GM21529 (cell line): Measurements from ENCODE around the gene PTPN9.
"Not testable (repeated sequence)": the region's sequence is repeated elsewhere in the genome, so short reads cannot be mapped to it uniquely, and the experiment has no call there.

Experiments used
- ATAC-seq: cut with Tn5 transposase; IDR thresholded peaks from one replicate; pipeline ENCODE4 v1.9.1; 2021; ENCODE audit not compliant: unreplicated experiment

Gene PTPN9

GRCh38 chr15:75454471-75455378 is 124.4 kb downstream of the PTPN9 start:
- no peak for ATAC-seq

DNA sequence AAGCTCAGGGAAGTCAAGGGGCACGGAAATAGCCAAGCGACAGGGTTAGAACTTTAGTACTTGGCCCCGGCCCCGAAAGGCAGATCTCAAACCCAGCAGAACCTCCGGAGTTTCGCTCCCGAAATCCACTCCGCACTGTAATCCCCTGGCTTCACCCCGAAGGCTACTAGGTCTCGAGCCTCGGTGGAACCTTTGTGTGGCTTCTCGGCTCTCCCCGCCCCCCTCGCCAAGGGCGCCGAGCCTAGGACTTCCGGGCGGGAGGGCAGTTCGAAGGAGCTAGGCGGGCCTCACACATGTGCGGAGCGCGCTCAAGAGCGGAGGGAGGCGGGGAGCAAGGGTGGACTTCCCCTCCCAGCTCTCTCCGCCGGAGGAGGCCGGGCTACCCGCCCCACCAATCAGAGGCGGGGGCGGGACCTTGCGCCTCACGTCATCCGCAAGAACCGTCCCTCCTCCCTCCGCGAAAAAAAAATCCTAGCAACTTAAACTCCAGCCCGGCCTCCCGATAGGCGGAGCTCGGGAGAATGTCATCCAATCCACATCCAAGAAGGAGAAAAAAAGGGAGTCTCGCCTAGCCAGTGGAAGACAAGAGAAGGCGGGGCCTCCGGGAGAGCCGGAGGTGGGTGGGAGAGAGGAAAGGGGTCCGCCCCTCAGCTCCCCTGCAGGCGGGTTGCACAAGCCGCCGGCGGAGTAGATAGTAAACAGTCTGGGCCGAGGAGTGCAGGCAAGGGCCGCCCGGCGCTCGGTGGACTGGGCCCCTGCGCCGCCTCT is 125.2 kb downstream of the PTPN9 start:
- ATAC-seq: peak; percentile 30

DNA sequence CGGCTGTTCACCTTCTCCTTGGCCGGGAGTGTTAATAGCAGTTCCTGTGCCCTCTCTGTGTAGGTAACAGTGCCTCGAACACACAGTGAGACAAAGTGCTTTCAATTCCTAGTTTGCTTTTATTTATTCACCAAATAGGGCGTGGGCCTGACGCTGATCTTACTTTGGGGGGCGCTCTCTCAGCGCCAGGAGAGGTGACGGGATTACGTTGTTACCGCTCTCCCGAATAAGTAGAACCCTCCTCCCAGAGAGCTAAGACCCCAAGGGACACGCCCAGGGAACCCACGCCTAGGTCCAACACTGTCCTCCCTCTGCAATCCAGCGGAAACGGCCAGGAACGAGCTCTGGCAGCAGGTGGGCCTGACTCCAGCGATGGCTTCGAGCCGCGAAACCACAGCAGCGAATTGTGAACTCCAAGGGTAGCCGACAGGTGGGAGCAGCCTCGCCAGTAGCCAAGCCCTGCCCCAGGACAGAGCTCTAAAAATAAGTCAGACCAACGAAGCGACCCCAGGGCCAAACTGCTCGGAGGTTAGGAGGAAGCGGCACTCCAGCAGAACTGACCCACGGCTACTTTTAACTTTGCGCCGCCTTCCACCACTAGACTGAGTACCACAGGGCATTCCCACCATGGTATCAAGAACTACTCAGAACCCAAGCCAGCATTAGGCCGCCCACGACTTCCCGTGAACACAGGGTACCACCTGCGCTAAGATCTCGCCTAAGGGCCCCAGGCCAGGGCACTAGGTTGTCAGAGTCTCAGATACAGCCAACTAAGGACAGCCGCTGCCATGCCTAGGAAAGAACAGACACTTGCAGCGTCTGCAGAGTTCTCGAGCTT is 126.0 kb downstream of the PTPN9 start:
- ATAC-seq: no peak

GRCh38 chr15:75452364-75452864 is 126.7 kb downstream of the PTPN9 start:
- ATAC-seq: no peak

DNA sequence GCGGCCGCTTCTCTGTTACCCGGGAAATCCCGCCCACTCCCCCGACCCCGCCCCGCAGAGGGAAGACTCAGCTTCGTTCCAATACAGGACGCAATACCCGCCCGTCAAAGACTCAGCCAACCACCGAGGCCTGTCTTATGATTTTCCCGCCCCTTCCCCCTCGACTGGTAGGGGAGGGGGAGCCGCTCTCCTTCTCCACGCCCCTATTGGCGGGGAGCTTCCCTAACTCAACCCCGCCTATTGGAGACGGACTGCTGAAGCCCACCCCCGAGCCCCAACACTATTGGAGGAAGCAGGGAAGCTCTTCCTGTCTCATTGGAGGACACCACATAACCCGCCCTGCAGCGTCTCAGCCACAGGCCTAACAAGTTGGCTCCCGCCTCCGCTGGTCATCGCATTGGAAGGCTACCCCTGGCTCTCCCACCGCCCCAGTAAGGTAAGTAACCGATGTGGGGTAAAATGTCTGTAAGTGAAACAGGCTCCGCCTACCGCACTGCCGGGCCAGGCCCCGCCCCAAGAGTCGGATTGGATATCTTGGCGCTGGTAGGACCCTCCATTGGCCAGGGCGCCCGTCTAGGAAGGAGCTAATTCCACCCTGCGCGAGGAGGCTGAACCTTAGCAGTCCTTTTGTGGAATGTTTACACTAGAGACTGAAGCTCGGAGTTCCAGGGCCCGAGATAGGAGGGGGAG is 127.3 kb downstream of the PTPN9 start, which contains the start of gene SIN3A:
SIN3A (minus strand) TSS at position 17 of the 690 bp plus-strand sequence. CDS start 21,315 bp downstream, outside the sequence.
- peak; percentile 41 for ATAC-seq

GRCh38 chr15:75451202-75451673 is 127.9 kb downstream of the PTPN9 start:
- no peak for ATAC-seq

GRCh38 chr15:75450307-75451201 is 128.6 kb downstream of the PTPN9 start:
- peak; percentile 22 for ATAC-seq

GRCh38 chr15:75449585-75450306 is 129.4 kb downstream of the PTPN9 start:
- no peak for ATAC-seq

DNA sequence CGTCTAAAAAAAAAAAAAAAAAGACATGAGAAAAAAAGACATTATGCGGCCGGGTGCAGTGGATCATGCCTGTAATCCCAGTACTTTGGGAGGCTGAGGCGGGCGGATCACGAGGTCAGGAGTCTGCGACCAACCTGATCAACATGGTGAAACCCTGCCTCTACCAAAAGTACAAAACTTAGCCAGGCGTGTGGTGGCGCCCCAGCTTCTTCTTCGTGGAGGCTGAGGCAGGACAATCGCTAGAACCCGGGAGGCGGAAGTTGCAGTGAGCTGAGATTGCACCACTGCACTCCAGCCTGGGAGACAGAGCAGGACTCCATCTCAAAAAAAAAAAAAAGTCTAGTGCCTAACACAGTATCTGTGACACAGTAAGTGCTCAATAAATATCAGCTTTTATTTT is 130.9 kb downstream of the PTPN9 start:
- ATAC-seq: not testable (repeated sequence)

- no peak for ATAC-seq
These were observed 133.0 kb downstream of the PTPN9 start for GRCh38 chr15:75446151-75446550.

DNA sequence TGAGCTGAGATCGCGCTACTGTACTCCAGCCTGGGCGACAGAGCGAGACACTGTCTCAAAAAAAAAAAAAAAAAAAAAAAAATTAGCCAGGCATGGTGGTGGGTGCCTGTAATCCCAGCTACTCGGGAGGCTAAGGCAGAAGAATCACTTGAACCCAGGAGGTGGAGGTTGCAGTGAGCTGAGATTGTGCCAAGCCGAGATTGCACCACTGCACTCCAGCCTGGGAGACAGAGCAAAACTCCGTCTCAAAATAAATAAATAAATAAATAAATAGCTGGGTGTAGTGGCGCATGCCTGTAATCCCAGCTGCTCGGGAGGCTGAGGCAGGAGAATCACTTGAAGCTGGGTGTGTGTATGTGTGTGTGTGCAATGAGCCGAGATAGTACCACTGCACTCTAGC is 133.8 kb downstream of the PTPN9 start:
- not testable (repeated sequence) for ATAC-seq

GRCh38 chr15:75443972-75444453 is 135.1 kb downstream of the PTPN9 start:
- ATAC-seq: not testable (repeated sequence)

- ATAC-seq: no peak
These were observed 141.4 kb downstream of the PTPN9 start for GRCh38 chr15:75437721-75438120.

GRCh38 chr15:75436881-75437280 is 142.2 kb downstream of the PTPN9 start:
- no peak for ATAC-seq

- no peak for ATAC-seq
These were observed 147.4 kb downstream of the PTPN9 start for GRCh38 chr15:75431682-75432081.

DNA sequence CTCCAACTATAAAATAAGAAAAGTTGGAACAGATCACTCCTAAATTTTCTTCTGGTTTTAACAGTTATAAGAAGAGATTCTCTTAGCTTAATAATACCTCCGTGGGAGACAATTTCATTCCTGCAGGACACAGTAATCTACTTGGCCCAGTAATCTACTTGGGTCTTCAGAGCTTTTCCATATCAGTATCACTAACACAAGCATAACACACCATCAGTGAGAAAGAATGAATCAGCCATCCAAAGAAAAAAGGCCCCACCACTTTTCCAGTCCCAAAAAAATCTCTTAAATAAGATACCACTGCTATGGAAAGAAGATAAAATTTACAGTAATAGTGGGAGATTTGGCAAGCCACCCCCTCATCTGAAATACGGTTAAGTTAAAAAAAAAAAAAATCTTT is 147.8 kb downstream of the PTPN9 start:
- no peak for ATAC-seq

- no peak for ATAC-seq
These were observed 148.9 kb downstream of the PTPN9 start for GRCh38 chr15:75430259-75430658.

GRCh38 chr15:75428152-75428551 is 151.0 kb downstream of the PTPN9 start:
- ATAC-seq: no peak
